H9 (cell line): ENCODE data around the gene PNMA5. TPM values are rescaled to one million over a fixed set of nuclear protein-coding genes. Genes with fewer than 3 reads are reported as not detected.

Experiments
- DNase-seq: peaks from one replicate; pipeline ENCODE4 v3.0.0-alpha.2; 2017
- H2AFZ ChIP-seq: one replicate; pipeline ENCODE4 v1.6.1; 2013; ENCODE audit warnings: mild to moderate bottlenecking, low read length, control low read depth, moderate library complexity
- H2AK5ac ChIP-seq: 2 replicates; pipeline ENCODE4 v1.6.1; 2013; ENCODE audit warnings: low read length, control low read depth, mixed read lengths; ENCODE audit not compliant: insufficient read length
- H2BK120ac ChIP-seq: one replicate; pipeline ENCODE4 v1.6.1; 2013; ENCODE audit warnings: low read depth, mild to moderate bottlenecking, low read length, control low read depth, inconsistent platforms; ENCODE audit not compliant: poor library complexity, severe bottlenecking
- H2BK12ac ChIP-seq: 2 replicates; pipeline ENCODE4 v1.6.1; 2013; ENCODE audit warnings: low read length, control low read depth, mixed read lengths, low read depth; ENCODE audit not compliant: insufficient read length
- H2BK15ac ChIP-seq: 2 replicates; pipeline ENCODE4 v1.6.1; 2013; ENCODE audit warnings: low read depth, low read length, control low read depth
- H2BK20ac ChIP-seq: one replicate; pipeline ENCODE4 v1.6.1; 2013; ENCODE audit warnings: low read depth, mild to moderate bottlenecking, low read length, control low read depth, inconsistent platforms; ENCODE audit not compliant: poor library complexity, severe bottlenecking
- H2BK5ac ChIP-seq: 2 replicates; pipeline ENCODE4 v1.6.1; 2013; ENCODE audit warnings: low read length, control low read depth, mixed read lengths; ENCODE audit not compliant: insufficient read length
- H3K14ac ChIP-seq: 2 replicates; pipeline ENCODE4 v1.6.1; 2013; ENCODE audit warnings: low read length, control low read depth; ENCODE audit not compliant: insufficient read depth
- H3K18ac ChIP-seq: 2 replicates; pipeline ENCODE4 v1.6.1; 2013; ENCODE audit warnings: low read depth, mild to moderate bottlenecking, mixed read lengths, low read length, control low read depth; ENCODE audit not compliant: insufficient read length
- H3K23ac ChIP-seq: 2 replicates; pipeline ENCODE4 v1.6.1; 2013; ENCODE audit warnings: low read length, control low read depth, mixed read lengths, low read depth; ENCODE audit not compliant: insufficient read length
- H3K23me2 ChIP-seq: 2 replicates; pipeline ENCODE4 v1.6.1; 2013; ENCODE audit warnings: low read depth, mild to moderate bottlenecking, mixed read lengths, low read length, control low read depth; ENCODE audit not compliant: insufficient read length, poor library complexity, severe bottlenecking
- H3K27ac ChIP-seq: 2 replicates; pipeline ENCODE4 v1.5.1; 2013; ENCODE audit warnings: low read length, control low read depth, mixed read lengths, low read depth; ENCODE audit not compliant: insufficient read length
- H3K27me3 ChIP-seq: 2 replicates; pipeline ENCODE4 v1.6.1; 2013; ENCODE audit warnings: low read length, control low read depth, inconsistent platforms; ENCODE audit not compliant: insufficient read depth
- H3K4ac ChIP-seq: 2 replicates; pipeline ENCODE4 v1.6.1; 2013; ENCODE audit warnings: low read depth, mild to moderate bottlenecking, control low read depth, inconsistent platforms, low read length, moderate library complexity
- H3K4me1 ChIP-seq: 2 replicates; pipeline ENCODE4 v1.6.1; 2013; ENCODE audit warnings: low read length, control low read depth, inconsistent platforms; ENCODE audit not compliant: insufficient read depth
- H3K4me2 ChIP-seq: 2 replicates; pipeline ENCODE4 v1.6.1; 2013; ENCODE audit warnings: low read length, control low read depth, mixed read lengths; ENCODE audit not compliant: insufficient read length, insufficient read depth
- H3K56ac ChIP-seq: 2 replicates; pipeline ENCODE4 v1.6.1; 2013; ENCODE audit warnings: low read depth, mild to moderate bottlenecking, mixed read lengths, low read length, control low read depth; ENCODE audit not compliant: insufficient read length
- H3K79me1 ChIP-seq: 2 replicates; pipeline ENCODE4 v1.6.1; 2013; ENCODE audit warnings: low read depth, mild to moderate bottlenecking, moderate library complexity, low read length, control low read depth, inconsistent platforms; ENCODE audit not compliant: insufficient read depth, poor library complexity, severe bottlenecking
- H3K79me2 ChIP-seq: 2 replicates; pipeline ENCODE4 v1.6.1; 2013; ENCODE audit warnings: low read length, control low read depth, inconsistent platforms; ENCODE audit not compliant: insufficient read depth
- H3K9ac ChIP-seq: 2 replicates; pipeline ENCODE4 v1.6.1; 2013; ENCODE audit warnings: low read length, control low read depth, mixed read lengths; ENCODE audit not compliant: insufficient read length; ENCODE audit errors: extremely low read depth
- H3K9me3 ChIP-seq: one replicate; pipeline ENCODE4 v1.6.1; 2013; ENCODE audit warnings: low read depth, low read length, inconsistent platforms; ENCODE audit not compliant: control insufficient read depth
- H3T11ph ChIP-seq: one replicate; pipeline ENCODE4 v1.6.1; 2013; ENCODE audit warnings: mild to moderate bottlenecking, low read length, control low read depth, inconsistent platforms
- H4K20me1 ChIP-seq: one replicate; pipeline ENCODE4 v1.6.1; 2013; ENCODE audit not compliant: control insufficient read depth, insufficient read length, insufficient read depth
- H4K5ac ChIP-seq: 2 replicates; pipeline ENCODE4 v1.6.1; 2013; ENCODE audit warnings: low read depth, mild to moderate bottlenecking, mixed read lengths, low read length, control low read depth; ENCODE audit not compliant: insufficient read length
- H4K8ac ChIP-seq: replicated peaks from 2 replicates; pipeline ENCODE4 v1.6.1; 2013; ENCODE audit warnings: low read length, control low read depth, mixed read lengths, low read depth; ENCODE audit not compliant: insufficient read length
- H4K91ac ChIP-seq: 2 replicates; pipeline ENCODE4 v1.6.1; 2013; ENCODE audit warnings: low read depth, mild to moderate bottlenecking, moderate library complexity, mixed read lengths, low read length, control low read depth; ENCODE audit not compliant: insufficient read length
- H3K27ac Mint-ChIP-seq, 3 experiments: 2 replicates in 2 of 3; 3 replicates in 1 of 3; pipeline ENCODE4 v1.8.0; 2020 to 2021; ENCODE audit warnings: mixed read lengths in 3 of 3, mild to moderate bottlenecking in 1 of 3, moderate library complexity in 1 of 3
- H3K27me3 Mint-ChIP-seq: 2 replicates; pipeline ENCODE4 v1.8.0; 2021; ENCODE audit warnings: low read depth, mild to moderate bottlenecking, moderate library complexity, mixed read lengths
- H3K36me3 Mint-ChIP-seq, 3 experiments: 2 replicates in 2 of 3; 3 replicates in 1 of 3; pipeline ENCODE4 v1.8.0; 2020 to 2021; ENCODE audit warnings: low read depth in 3 of 3, mixed read lengths in 3 of 3; ENCODE audit not compliant: insufficient read depth in 1 of 3
- H3K4me1 Mint-ChIP-seq, 2 experiments: 2 replicates each; pipeline ENCODE4 v1.8.0; 2020; ENCODE audit warnings: mixed read lengths in 2 of 2
- H3K4me3 Mint-ChIP-seq, 2 experiments: 2 replicates in 1 of 2; 3 replicates in 1 of 2; pipeline ENCODE4 v1.8.0; 2020 to 2021; ENCODE audit warnings: mild to moderate bottlenecking in 2 of 2, mixed read lengths in 2 of 2, moderate library complexity in 1 of 2
- H3K9me3 Mint-ChIP-seq, 2 experiments: 2 replicates in 1 of 2; 3 replicates in 1 of 2; pipeline ENCODE4 v1.8.0; 2020; ENCODE audit warnings: mild to moderate bottlenecking in 2 of 2, mixed read lengths in 2 of 2, moderate library complexity in 1 of 2
- WGBS: extraction: QIAGEN DNeasy Blood & Tissue Kit; methylation state at CpG from one replicate; pipeline ENCODE4 v1.1.7; 2013; ENCODE audit warnings: missing lambda C conversion rate, low lambda C conversion rate, mixed read lengths; ENCODE audit not compliant: insufficient read length; ENCODE audit errors: extremely low coverage; 5-methylcytosine and 5-hydroxymethylcytosine counted together
- total RNA-seq: library from RNA; stranded (reverse); gene quantifications from 2 replicates; pipeline ENCODE4 v1.2.1, GENCODE V29; 2021
- TF ChIP-seq, protein P1 (sequence below): fragments of 200-600 bp; sonication (generic); conservative IDR thresholded peaks from 3 replicates; pipeline ENCODE4 v1.8.0; 2021; ENCODE audit warnings: antibody characterized with exemption, mild to moderate bottlenecking

The PNMA5 gene
- total RNA-seq, 1 experiment from 2014 or later: not detected

DNA sequence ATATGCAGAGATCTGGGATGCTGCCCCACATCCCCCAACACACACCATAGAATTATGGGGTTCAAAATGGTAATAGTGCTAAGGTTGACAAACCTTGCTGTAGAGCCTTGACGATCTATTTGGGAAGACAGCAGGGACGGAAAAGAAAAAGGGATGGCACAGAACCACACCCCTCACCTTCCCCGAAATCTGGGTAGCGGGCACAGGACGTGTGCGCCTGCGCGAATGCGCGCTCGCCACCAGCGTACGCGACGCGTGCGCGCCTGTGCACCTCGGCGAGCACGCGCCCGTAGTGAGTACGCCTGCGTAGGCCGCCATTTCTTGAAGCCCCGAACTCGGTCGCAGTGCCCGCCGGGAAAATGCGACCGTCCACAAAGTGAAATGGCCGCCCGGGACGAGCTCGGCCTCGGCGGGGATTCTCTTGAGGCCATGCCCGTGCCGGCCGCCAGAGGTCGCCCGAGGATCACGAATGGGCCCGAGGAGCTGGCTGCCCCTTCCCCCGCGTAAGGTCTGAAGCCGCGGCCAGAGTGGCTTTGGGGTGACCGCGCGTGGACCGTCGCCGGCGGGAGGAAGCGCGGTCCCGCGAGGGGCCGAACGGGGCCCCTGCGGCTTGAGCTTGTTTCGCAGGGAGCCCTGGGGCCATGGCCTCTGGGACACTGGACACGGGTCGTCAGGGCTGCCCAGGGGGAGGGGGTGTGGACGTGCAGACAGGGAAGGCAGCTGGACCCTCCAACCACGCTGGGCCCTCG is 52.4 kb downstream of the PNMA5 start:
- TF ChIP-seq, protein P1, sequence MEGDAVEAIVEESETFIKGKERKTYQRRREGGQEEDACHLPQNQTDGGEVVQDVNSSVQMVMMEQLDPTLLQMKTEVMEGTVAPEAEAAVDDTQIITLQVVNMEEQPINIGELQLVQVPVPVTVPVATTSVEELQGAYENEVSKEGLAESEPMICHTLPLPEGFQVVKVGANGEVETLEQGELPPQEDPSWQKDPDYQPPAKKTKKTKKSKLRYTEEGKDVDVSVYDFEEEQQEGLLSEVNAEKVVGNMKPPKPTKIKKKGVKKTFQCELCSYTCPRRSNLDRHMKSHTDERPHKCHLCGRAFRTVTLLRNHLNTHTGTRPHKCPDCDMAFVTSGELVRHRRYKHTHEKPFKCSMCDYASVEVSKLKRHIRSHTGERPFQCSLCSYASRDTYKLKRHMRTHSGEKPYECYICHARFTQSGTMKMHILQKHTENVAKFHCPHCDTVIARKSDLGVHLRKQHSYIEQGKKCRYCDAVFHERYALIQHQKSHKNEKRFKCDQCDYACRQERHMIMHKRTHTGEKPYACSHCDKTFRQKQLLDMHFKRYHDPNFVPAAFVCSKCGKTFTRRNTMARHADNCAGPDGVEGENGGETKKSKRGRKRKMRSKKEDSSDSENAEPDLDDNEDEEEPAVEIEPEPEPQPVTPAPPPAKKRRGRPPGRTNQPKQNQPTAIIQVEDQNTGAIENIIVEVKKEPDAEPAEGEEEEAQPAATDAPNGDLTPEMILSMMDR: peak; percentile 88
- Histone ChIP-seq H3K23ac (no peak overlapping the region), H3K27me3 (no peaks in the 10 kb centered on the region), H2BK120ac (no peak overlapping the region), H3K27ac (no peak overlapping the region), H3K14ac (no peak overlapping the region), H3K23me2 (no peaks in the 10 kb centered on the region), H3K4me1 (no peaks in the 10 kb centered on the region), H2AK5ac (no peak overlapping the region), H4K5ac (no peak overlapping the region), H4K20me1 (no peaks in the 10 kb centered on the region), H3K79me1 (no peaks in the 10 kb centered on the region), H2BK12ac (no peak overlapping the region), H3K56ac (no peak overlapping the region), H3T11ph (no peak overlapping the region), H2BK5ac (no peak overlapping the region), H3K79me2 (no peaks in the 10 kb centered on the region), H3K9ac (no peak overlapping the region), H2BK15ac (no peak overlapping the region), H3K9me3 (peaks cover 46% of the 10 kb centered on the region), H3K18ac (no peak overlapping the region), H2AFZ (no peak overlapping the region), H4K8ac (no peak overlapping the region), H3K4ac (no peak overlapping the region), H3K4me2 (peak overlapping the region; percentile 54), H2BK20ac (no peak overlapping the region), H4K91ac (no peak overlapping the region)
- Mint-ChIP-seq H3K4me1 (peaks cover 11 to 13% of the 10 kb centered on the region in 2 experiments), H3K27ac (no peak overlapping the region; a peak in 3 of 7 replicates), H3K27me3 (no peaks in the 10 kb centered on the region; the same call in 1 of the 2 replicates), H3K36me3 (peaks cover 0 to 13% (median 0%) of the 10 kb centered on the region in 3 experiments; a peak in 4 of 7 replicates), H3K9me3 (peaks cover 71 to 81% of the 10 kb centered on the region in 2 experiments), H3K4me3 (peak overlapping the region; percentile 75 to 78)
- no CpG with 5 or more reads among the region's 70 CpGs for WGBS
- peak; percentile 89 for DNase-seq

Other genes with a start within 250 kb of the PNMA5 start
- 0.13 and 0.22 TPM in 2 replicates for gene MAGEA2, start 240.3 kb downstream of the PNMA5 start, total RNA-seq
- not detected in 2 replicates for gene CSAG3, start 234.9 kb downstream of the PNMA5 start, total RNA-seq
- gene MAGEA6, start 224.4 kb downstream of the PNMA5 start, total RNA-seq: not detected in 2 replicates
- gene CETN2, start 163.4 kb downstream of the PNMA5 start, total RNA-seq: 23.6 and 24.6 TPM in 2 replicates
- 31.6 and 32.7 TPM in 2 replicates for gene NSDHL, start 163.1 kb downstream of the PNMA5 start, total RNA-seq
- 10.2 and 11.3 TPM in 2 replicates for gene ZNF185, start 96.0 kb downstream of the PNMA5 start, total RNA-seq
- gene PNMA3, start 62.4 kb upstream of the PNMA5 start, total RNA-seq: 9.1 and 9.4 TPM in 2 replicates
- 7.7 and 8.0 TPM in 2 replicates for gene PNMA6A, start 78.3 kb upstream of the PNMA5 start, total RNA-seq
- not detected in 2 replicates for gene MAGEA1, start 185.2 kb upstream of the PNMA5 start, total RNA-seq